Fibroblast of lung (primary cell): ENCODE measurements around the gene CAMTA1. TPM values are rescaled to one million over a fixed set of nuclear protein-coding genes. Genes with fewer than 3 reads are reported as not detected.
"Not testable (repeated sequence)": the region's sequence is repeated elsewhere in the genome, so short reads cannot be mapped to it uniquely, and the experiment has no call there.

Experiments used
- DNase-seq, 2 donors: peaks; one replicate each; pipeline versions ENCODE4 v3.0.0 to v3.0.0-alpha.2; 2010; ENCODE audit warnings: low read depth in 2 of 2
- H2AFZ ChIP-seq: 2 replicates; pipeline ENCODE4 v1.5.1; 2012; ENCODE audit warnings: low read length, control low read depth, inconsistent platforms
- H3K27ac ChIP-seq: 2 replicates; pipeline ENCODE4 v1.5.1; 2011; ENCODE audit warnings: low read length, control low read depth; ENCODE audit not compliant: insufficient read depth
- H3K27me3 ChIP-seq: 2 replicates; pipeline ENCODE4 v1.5.1; 2011; ENCODE audit warnings: mild to moderate bottlenecking, low read length; ENCODE audit not compliant: control insufficient read depth, insufficient read depth
- H3K36me3 ChIP-seq: 2 replicates; pipeline ENCODE4 v1.5.1; 2011; ENCODE audit warnings: low read length; ENCODE audit not compliant: control insufficient read depth, insufficient read depth
- H3K4me1 ChIP-seq: 2 replicates; pipeline ENCODE4 v1.5.1; 2011; ENCODE audit warnings: low read length; ENCODE audit not compliant: control insufficient read depth, insufficient read depth; ENCODE audit errors: extremely low read depth
- H3K4me2 ChIP-seq: 2 replicates; pipeline ENCODE4 v1.5.1; 2011; ENCODE audit warnings: low read length, control low read depth; ENCODE audit not compliant: insufficient read depth; ENCODE audit errors: extremely low read depth
- H3K4me3 ChIP-seq, 4 experiments: fragments of 200-600 bp in 1 of 4; sonication (generic) in 1 of 4; replicated peaks in 1 of 4; 2 replicates each; pipeline ENCODE4 v1.5.1; 2011 to 2016; ENCODE audit warnings: low read length in 4 of 4, low read depth in 3 of 4, mild to moderate bottlenecking in 3 of 4, control low read depth in 2 of 4, inconsistent platforms in 1 of 4, mixed read lengths in 1 of 4; ENCODE audit not compliant: insufficient read depth in 1 of 4; ENCODE audit errors: control extremely low read depth in 1 of 4
- H3K79me2 ChIP-seq: 2 replicates; pipeline ENCODE4 v1.5.1; 2012; ENCODE audit warnings: mild to moderate bottlenecking, low read length, inconsistent platforms; ENCODE audit not compliant: control insufficient read depth, insufficient read depth
- H3K9ac ChIP-seq: 2 replicates; pipeline ENCODE4 v1.5.1; 2011; ENCODE audit warnings: mild to moderate bottlenecking, low read length, control low read depth; ENCODE audit not compliant: insufficient read depth
- H3K9me3 ChIP-seq: 2 replicates; pipeline ENCODE4 v1.5.1; 2012; ENCODE audit warnings: low read depth, low read length; ENCODE audit not compliant: control insufficient read depth, insufficient read depth
- H4K20me1 ChIP-seq: 2 replicates; pipeline ENCODE4 v1.5.1; 2011; ENCODE audit warnings: low read length; ENCODE audit not compliant: control insufficient read depth, insufficient read depth; ENCODE audit errors: extremely low read depth
- EZH2 ChIP-seq: IDR thresholded peaks from 2 replicates; pipeline ENCODE4 v1.5.1; 2012; ENCODE audit warnings: low read length, control low read depth, mild to moderate bottlenecking; ENCODE audit errors: missing control alignments
- polyA plus RNA-seq, 2 donors: library from polyadenylated mRNA; depleted of rRNA in 1 of 2; stranded (reverse) in 1 of 2; unstranded in 1 of 2; fragments of >200 nt; gene quantifications; 2 replicates each; pipeline ENCODE4 v1.2.1, GENCODE V29; 2011 to 2012; ENCODE audit warnings: missing spikeins in 1 of 2
- total RNA-seq: library from RNA; depleted of rRNA; stranded (reverse); fragments of >200 nt; gene quantifications from 2 replicates; pipeline ENCODE4 v1.2.1, GENCODE V29; 2014
- TF ChIP-seq, protein P1 (sequence below), 2 donors: IDR thresholded peaks in 1 of 2; conservative IDR thresholded peaks in 1 of 2; 1 replicate in 1 of 2; 2 replicates in 1 of 2; pipeline ENCODE4 v1.5.1; 2011 to 2012; ENCODE audit warnings: low read length in 2 of 2, control low read depth in 1 of 2, inconsistent platforms in 1 of 2, low read depth in 1 of 2, mild to moderate bottlenecking in 1 of 2

Gene CAMTA1
- total and polyA plus RNA-seq, 2 donors (not counting 1 experiment from before 2014, with no cell fraction given): 47.6 to 86.0 TPM

DNA sequence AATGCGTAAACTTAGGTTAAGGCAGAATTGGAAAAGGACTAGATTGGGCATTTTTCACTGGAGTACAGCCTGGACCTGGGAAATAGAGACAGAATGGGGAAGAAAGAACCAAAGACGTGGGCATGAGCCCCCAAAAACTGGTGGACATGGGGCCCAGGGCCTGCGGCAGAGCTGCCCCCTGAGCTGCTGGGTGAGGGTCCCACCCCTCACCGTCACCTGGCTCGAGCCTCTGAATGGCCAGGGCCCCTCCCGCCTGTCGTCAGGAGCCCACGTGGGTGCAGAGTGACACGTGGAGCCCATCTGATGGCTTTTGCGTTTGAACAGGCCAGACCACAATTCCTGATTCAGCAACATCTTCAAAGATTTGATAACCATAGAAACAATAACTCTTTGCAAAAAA, 624.9 kb downstream of the CAMTA1 start:
- H4K20me1 ChIP-seq: no peaks in the 10 kb centered on the region
- H3K36me3 ChIP-seq: no peaks in the 10 kb centered on the region
- no peaks in the 10 kb centered on the region for H3K27me3 ChIP-seq
- no peak overlapping the region for H3K27ac ChIP-seq
- H3K4me1 ChIP-seq: no peaks in the 10 kb centered on the region
- no peak for DNase-seq
- H3K9ac ChIP-seq: no peak overlapping the region
- no peaks in the 10 kb centered on the region for H3K9me3 ChIP-seq
- no peak overlapping the region for H2AFZ ChIP-seq
- no peak overlapping the region for H3K4me2 ChIP-seq
- no peak for TF ChIP-seq EZH2
- TF ChIP-seq, protein P1, sequence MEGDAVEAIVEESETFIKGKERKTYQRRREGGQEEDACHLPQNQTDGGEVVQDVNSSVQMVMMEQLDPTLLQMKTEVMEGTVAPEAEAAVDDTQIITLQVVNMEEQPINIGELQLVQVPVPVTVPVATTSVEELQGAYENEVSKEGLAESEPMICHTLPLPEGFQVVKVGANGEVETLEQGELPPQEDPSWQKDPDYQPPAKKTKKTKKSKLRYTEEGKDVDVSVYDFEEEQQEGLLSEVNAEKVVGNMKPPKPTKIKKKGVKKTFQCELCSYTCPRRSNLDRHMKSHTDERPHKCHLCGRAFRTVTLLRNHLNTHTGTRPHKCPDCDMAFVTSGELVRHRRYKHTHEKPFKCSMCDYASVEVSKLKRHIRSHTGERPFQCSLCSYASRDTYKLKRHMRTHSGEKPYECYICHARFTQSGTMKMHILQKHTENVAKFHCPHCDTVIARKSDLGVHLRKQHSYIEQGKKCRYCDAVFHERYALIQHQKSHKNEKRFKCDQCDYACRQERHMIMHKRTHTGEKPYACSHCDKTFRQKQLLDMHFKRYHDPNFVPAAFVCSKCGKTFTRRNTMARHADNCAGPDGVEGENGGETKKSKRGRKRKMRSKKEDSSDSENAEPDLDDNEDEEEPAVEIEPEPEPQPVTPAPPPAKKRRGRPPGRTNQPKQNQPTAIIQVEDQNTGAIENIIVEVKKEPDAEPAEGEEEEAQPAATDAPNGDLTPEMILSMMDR (conservative IDR thresholded peaks at IDR 0.05 in 1 of 2, IDR thresholded peaks at IDR 0.05 in 1 of 2; ENCODE audit: low read depth in 1 of 2, low read length in 2 of 2): no peak
- no peaks in the 10 kb centered on the region for H3K79me2 ChIP-seq
- H3K4me3 ChIP-seq: no peak overlapping the region

DNA sequence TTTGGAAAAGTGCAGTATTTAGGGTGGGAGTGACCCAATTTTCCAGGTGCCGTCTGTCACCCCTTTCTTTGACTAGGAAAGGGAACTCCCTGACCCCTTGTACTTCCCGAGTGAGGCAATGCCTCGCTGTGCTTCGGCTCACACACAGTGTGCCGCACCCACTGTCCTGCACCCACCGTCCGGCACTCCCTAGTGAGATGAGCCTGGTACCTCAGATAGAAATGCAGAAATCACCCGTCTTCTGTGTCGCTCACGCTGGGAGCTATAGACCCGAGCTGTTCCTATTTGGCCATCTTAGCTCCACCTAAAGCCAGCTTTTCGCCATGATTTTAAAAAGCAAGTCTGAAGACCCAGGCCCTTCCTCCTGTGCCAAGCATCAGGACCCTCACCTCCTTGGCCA, 632.4 kb downstream of the CAMTA1 start:
- not testable (repeated sequence) for H3K4me2 ChIP-seq, H3K9me3 ChIP-seq, H4K20me1 ChIP-seq, H3K4me3 ChIP-seq, H3K79me2 ChIP-seq, H3K27ac ChIP-seq, H3K36me3 ChIP-seq, DNase-seq, H3K4me1 ChIP-seq, H3K27me3 ChIP-seq, H2AFZ ChIP-seq, H3K9ac ChIP-seq

DNA sequence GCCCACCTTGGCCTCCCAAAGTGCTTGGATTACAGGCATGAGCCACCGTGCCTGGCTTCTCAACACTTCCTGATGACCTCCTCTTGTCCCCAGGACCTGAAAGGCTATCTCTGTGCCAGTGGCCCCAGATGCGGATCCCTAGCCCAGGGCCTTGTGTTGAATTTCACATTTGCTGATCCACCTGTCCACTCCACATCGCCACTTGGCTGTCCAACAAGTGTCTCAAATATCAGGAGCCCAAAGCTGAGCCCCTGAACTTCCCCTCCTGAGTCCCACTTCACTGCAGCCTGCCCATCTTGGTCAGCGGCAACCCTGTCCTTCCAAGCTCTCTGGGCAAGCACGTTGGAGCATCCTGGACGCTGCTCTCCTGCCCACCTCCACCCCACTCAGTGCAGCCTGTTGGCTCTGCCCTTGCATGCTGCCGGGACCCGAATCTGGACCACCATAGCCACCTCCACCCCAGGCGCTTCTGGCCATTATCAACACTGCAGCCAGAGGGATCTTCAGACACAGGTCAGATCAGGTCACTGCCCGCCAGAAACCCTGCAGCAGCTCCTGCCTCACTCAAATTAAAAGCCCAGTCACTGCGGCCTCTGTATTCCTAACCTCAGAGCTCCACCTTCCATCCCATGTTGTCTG, 633.3 kb downstream of the CAMTA1 start:
- Histone ChIP-seq H3K4me2 (no peak overlapping the region), H3K9ac (no peak overlapping the region)
- DNase-seq: no peak

More for the DNA sequence above, 633.3 kb downstream of the CAMTA1 start:
- Histone ChIP-seq H3K27ac (no peak overlapping the region), H3K4me1 (no peaks in the 10 kb centered on the region), H4K20me1 (no peaks in the 10 kb centered on the region), H3K36me3 (no peaks in the 10 kb centered on the region), H3K4me3 (no peak overlapping the region), H3K9me3 (no peaks in the 10 kb centered on the region), H2AFZ (no peak overlapping the region), H3K79me2 (no peaks in the 10 kb centered on the region), H3K27me3 (no peaks in the 10 kb centered on the region)
- TF ChIP-seq, protein P1 (conservative IDR thresholded peaks at IDR 0.05 in 1 of 2, IDR thresholded peaks at IDR 0.05 in 1 of 2; ENCODE audit: low read depth in 1 of 2, low read length in 2 of 2): no peak
- TF ChIP-seq EZH2: no peak
